IMR-90 (cell line): ENCODE measurements around the gene NLRC5. TPM values are rescaled to one million over a fixed set of nuclear protein-coding genes. Genes with fewer than 3 reads are reported as not detected.

Source experiments
- ATAC-seq: fragments of 200-7000 bp; cut with Tn5 transposase; 2 replicates; pipeline ENCODE4 v1.9.1; 2020; ENCODE audit warnings: low read depth, mild to moderate bottlenecking, moderate library complexity
- BruUV-seq: library from RNA; stranded (reverse); fragments of 400-500 nt; replicated peaks from 2 replicates; lab custom pipeline; 2021; lab: Mats Ljungman, UMichigan
- CTCF ChIA-PET: fragments of 300-600 bp; formaldehyde crosslinking; extraction: SDS; loops from one replicate; lab custom pipeline; 2021; ENCODE audit warnings: antibody characterized with exemption; lab: Yijun Ruan, JAX
- POLR2A ChIA-PET: fragments of 300-600 bp; sonication (Branson Sonifier 250); formaldehyde crosslinking; loops from one replicate; lab custom pipeline; 2022; ENCODE audit warnings: antibody characterized with exemption; ENCODE audit not compliant: unreplicated experiment; lab: Charles Lee
- DNase-seq: peaks from one replicate; pipeline ENCODE4 v3.0.0; 2013
- H2AFZ ChIP-seq: replicated peaks from 2 replicates; pipeline ENCODE3; 2013; ENCODE audit warnings: low read length, mild to moderate bottlenecking; ENCODE audit not compliant: poor library complexity
- H2AK5ac ChIP-seq: 2 replicates; pipeline ENCODE4 v1.6.1; 2013; ENCODE audit warnings: low read depth, low read length, inconsistent platforms
- H2AK9ac ChIP-seq: replicated peaks from 2 replicates; pipeline ENCODE3; 2013; ENCODE audit warnings: mild to moderate bottlenecking, low read depth, low read length, moderate library complexity; ENCODE audit not compliant: poor library complexity
- H2BK120ac ChIP-seq: 2 replicates; pipeline ENCODE4 v1.6.1; 2013; ENCODE audit warnings: low read depth, low read length, inconsistent platforms
- H2BK15ac ChIP-seq: 3 replicates; pipeline ENCODE4 v1.6.1; 2013; ENCODE audit warnings: low read depth, low read length, inconsistent platforms
- H2BK20ac ChIP-seq: 2 replicates; pipeline ENCODE4 v1.6.1; 2013; ENCODE audit warnings: low read depth, mild to moderate bottlenecking, inconsistent platforms, low read length, moderate library complexity
- H2BK5ac ChIP-seq: 2 replicates; pipeline ENCODE4 v1.6.1; 2013; ENCODE audit warnings: mild to moderate bottlenecking, low read depth, low read length, inconsistent platforms; ENCODE audit not compliant: poor library complexity, severe bottlenecking
- H3K14ac ChIP-seq: replicated peaks from 2 replicates; pipeline ENCODE4 v1.6.1; 2013; ENCODE audit warnings: low read depth, low read length, inconsistent platforms
- H3K18ac ChIP-seq: 2 replicates; pipeline ENCODE4 v1.6.1; 2013; ENCODE audit warnings: low read depth, low read length, control low read depth
- H3K23ac ChIP-seq: 2 replicates; pipeline ENCODE4 v1.6.1; 2013; ENCODE audit warnings: low read depth, low read length, inconsistent platforms
- H3K27ac ChIP-seq: 2 replicates; pipeline ENCODE4 v1.5.1; 2013; ENCODE audit warnings: mild to moderate bottlenecking, control low read depth, low read length; ENCODE audit not compliant: insufficient read depth
- H3K27me3 ChIP-seq: 2 replicates; pipeline ENCODE4 v1.6.1; 2013; ENCODE audit warnings: low read length; ENCODE audit not compliant: control insufficient read depth, insufficient read depth
- H3K36me3 ChIP-seq: 2 replicates; pipeline ENCODE4 v1.6.1; 2013; ENCODE audit warnings: low read length, mixed read lengths; ENCODE audit not compliant: control insufficient read depth, insufficient read depth
- H3K4ac ChIP-seq: 2 replicates; pipeline ENCODE4 v1.6.1; 2013; ENCODE audit warnings: low read depth, low read length, inconsistent platforms
- H3K4me1 ChIP-seq: 2 replicates; pipeline ENCODE4 v1.6.1; 2013; ENCODE audit warnings: low read length, mixed read lengths; ENCODE audit not compliant: control insufficient read depth, insufficient read depth
- H3K4me2 ChIP-seq: 2 replicates; pipeline ENCODE4 v1.6.1; 2013; ENCODE audit warnings: low read depth, mild to moderate bottlenecking, control low read depth, low read length, moderate library complexity
- H3K4me3 ChIP-seq: 2 replicates; pipeline ENCODE4 v1.5.1; 2013; ENCODE audit warnings: low read depth, mild to moderate bottlenecking, control low read depth, low read length, moderate library complexity; ENCODE audit not compliant: insufficient read depth
- H3K56ac ChIP-seq: 2 replicates; pipeline ENCODE4 v1.6.1; 2013; ENCODE audit warnings: low read length, inconsistent platforms; ENCODE audit not compliant: insufficient read depth; ENCODE audit errors: extremely low read depth
- H3K79me1 ChIP-seq, 2 experiments: 2 replicates each; pipeline ENCODE4 v1.6.1; 2013; ENCODE audit warnings: low read length in 2 of 2, inconsistent platforms in 1 of 2, low read depth in 1 of 2
- H3K9ac ChIP-seq: 2 replicates; pipeline ENCODE4 v1.6.1; 2013; ENCODE audit warnings: low read depth, low read length, control low read depth
- H3K9me1 ChIP-seq: 2 replicates; pipeline ENCODE4 v1.6.1; 2013; ENCODE audit warnings: low read length, inconsistent platforms; ENCODE audit not compliant: insufficient read depth
- H3K9me3 ChIP-seq: 2 replicates; pipeline ENCODE4 v1.6.1; 2013; ENCODE audit warnings: low read length; ENCODE audit not compliant: control insufficient read depth, insufficient read depth
- H4K20me1 ChIP-seq: 2 replicates; pipeline ENCODE4 v1.6.1; 2013; ENCODE audit warnings: low read length, inconsistent platforms; ENCODE audit not compliant: insufficient read depth
- H4K5ac ChIP-seq: 2 replicates; pipeline ENCODE4 v1.6.1; 2013; ENCODE audit warnings: mild to moderate bottlenecking, low read depth, low read length, control low read depth
- H4K8ac ChIP-seq, 2 experiments: 2 replicates each; pipeline ENCODE4 v1.6.1; 2013; ENCODE audit warnings: low read depth in 2 of 2, low read length in 2 of 2, control low read depth in 1 of 2, inconsistent platforms in 1 of 2
- H4K91ac ChIP-seq: 2 replicates; pipeline ENCODE4 v1.6.1; 2013; ENCODE audit warnings: low read depth, low read length, inconsistent platforms; ENCODE audit not compliant: insufficient read depth
- POLR2A ChIP-seq: IDR thresholded peaks from 2 replicates; pipeline ENCODE4 v1.6.1; 2012; ENCODE audit warnings: mild to moderate bottlenecking, low read depth, low read length
- RCOR1 ChIP-seq: IDR thresholded peaks from 2 replicates; pipeline ENCODE4 v1.6.1; 2012; ENCODE audit warnings: mild to moderate bottlenecking, low read length, improper control_type of control experiment; ENCODE audit not compliant: insufficient replicate concordance
- WGBS, 2 experiments: methylation state at CpG; one replicate each; pipeline versions ENCODE4 v1.1.5 to v1.1.7; 2013; ENCODE audit warnings: missing lambda C conversion rate in 2 of 2; ENCODE audit not compliant: insufficient read length in 1 of 2; ENCODE audit errors: extremely low coverage in 2 of 2; 5-methylcytosine and 5-hydroxymethylcytosine counted together
- dilution Hi-C: fragments of 300-500 bp; cut with HindIII; formaldehyde crosslinking; loops from one replicate; pipeline ENCODE4 v1.14.3; 2018; ENCODE audit warnings: low sequenced_read_pairs; ENCODE audit not compliant: unreplicated experiment
- in situ Hi-C: fragments of 300-500 bp; cut with MboI; formaldehyde crosslinking; loops from 3 replicates; pipeline ENCODE4 v1.14.3; 2019; ENCODE audit warnings: low sequenced_read_pairs, inconsistent platforms, mixed read lengths
- intact Hi-C: fragments of 100-400 bp; cut with micrococcal nuclease; formaldehyde crosslinking; loops from 2 replicates; pipeline ENCODE4 v1.10.0; 2022
- polyA plus RNA-seq, 3 experiments: library from polyadenylated mRNA; depleted of rRNA; stranded (reverse); fragments of >200 nt; gene quantifications; 2 replicates each; pipeline ENCODE4 v1.2.3, GENCODE V29; 2012; ENCODE audit warnings: low replicate concordance in 1 of 3
- total RNA-seq: library from RNA; depleted of rRNA; stranded (reverse); fragments of >200 nt; gene quantifications from 2 replicates; pipeline ENCODE4 v1.2.3, GENCODE V29; 2012

NLRC5 gene
- total and polyA plus RNA-seq, 2 of the 4 experiments (the other 2 are of a cell fraction): 9.1 to 14.9 TPM

GRCh38 chr16:56950455-56950854 is 38.9 kb upstream of the NLRC5 start:
- intact Hi-C loops: loop anchor here (2.0 kb wide), 1 partner anchor 158 kb away; no protein-coding TSS in a partner anchor

More at GRCh38 chr16:56950455-56950854, 38.9 kb upstream of the NLRC5 start:
- in situ Hi-C loops (loop anchor here (5.0 kb wide), 1 partner anchor 83 kb away; the partner anchor contains the start of gene SLC12A3), dilution Hi-C loops (no loop called here)
- no peak overlapping the region for H3K14ac ChIP-seq
- no peak overlapping the region for H3K23ac ChIP-seq
- DNase-seq (no peak), ATAC-seq (no peak)
- H4K5ac ChIP-seq: no peak overlapping the region
- H3K4me1 ChIP-seq: peaks cover under 1% of the 10 kb centered on the region
- no peak overlapping the region for H3K27ac ChIP-seq
- no peak overlapping the region for H2BK20ac ChIP-seq
- no peak overlapping the region for H2BK5ac ChIP-seq
- no peak overlapping the region for H2BK15ac ChIP-seq
- H3K56ac ChIP-seq: no peak overlapping the region
- CTCF ChIA-PET: interaction anchor here (0.5 to 1.3 kb wide), 4 partner anchors 9 to 69 kb away, joined by 3 to 5 read pairs (median 4); no protein-coding TSS in a partner anchor
- POLR2A ChIA-PET: no interaction called here
- peaks cover 0 to under 1% of the 10 kb centered on the region in 2 experiments; a peak in 1 of 4 replicates for H3K79me1 ChIP-seq
- no peak overlapping the region for H3K4me3 ChIP-seq
- H3K9ac ChIP-seq: no peak overlapping the region
- no TSS peak for BruUV-seq
- WGBS, 2 experiments: 72% methylated on average over 4 of the region's 7 CpGs; no CpG with 5 or more reads in 1 of the 2 experiments
- H4K91ac ChIP-seq: no peak overlapping the region
- 0 out of 2 replicates have a peak, but pooled peaks cover 4% of the 10 kb centered on the region for H3K9me1 ChIP-seq
- H4K20me1 ChIP-seq: peaks cover 11% of the 10 kb centered on the region
- TF ChIP-seq POLR2A (peak; percentile 28; the same call in 1 of the 2 replicates), RCOR1 (no peak)
- peak overlapping the region; percentile 46 for H2AFZ ChIP-seq
- H2BK120ac ChIP-seq: no peak overlapping the region
- no peak overlapping the region for H3K4ac ChIP-seq
- no peaks in the 10 kb centered on the region for H3K27me3 ChIP-seq
- no peak overlapping the region for H4K8ac ChIP-seq
- no peak overlapping the region for H2AK9ac ChIP-seq
- H3K18ac ChIP-seq: no peak overlapping the region
- H3K4me2 ChIP-seq: no peak overlapping the region
- H3K9me3 ChIP-seq: no peaks in the 10 kb centered on the region
- H2AK5ac ChIP-seq: no peak overlapping the region
- peaks cover 5% of the 10 kb centered on the region for H3K36me3 ChIP-seq
